B cell (primary cell): ENCODE results near the gene LYPD3. TPM values are rescaled to one million over a fixed set of nuclear protein-coding genes. Genes with fewer than 3 reads are reported as not detected.
A peak's percentile ranks its signal among the peaks of the same experiment; 100 is the strongest.

Experiments
- ATAC-seq: fragments of 200-7000 bp; cut with Tn5 transposase; one replicate; pipeline ENCODE4 v1.10.0; 2021; ENCODE audit warnings: low read depth, mild to moderate bottlenecking, moderate number of reproducible peaks, moderate library complexity
- CTCF ChIA-PET: fragments of 350-600 bp; sonication (Branson Sonifier 250); formaldehyde crosslinking; loops from one replicate; lab custom pipeline; 2021; ENCODE audit warnings: antibody characterized with exemption, inconsistent platforms; lab: Charles Lee
- POLR2A ChIA-PET: fragments of 350-600 bp; sonication (Branson Sonifier 250); formaldehyde crosslinking; loops from one replicate; lab custom pipeline; 2021; ENCODE audit warnings: antibody characterized with exemption; lab: Charles Lee
- DNase-seq: peaks from one replicate; pipeline ENCODE4 v3.0.0; 2013
- H2AFZ ChIP-seq: 2 replicates; pipeline ENCODE4 v1.6.1; 2012; ENCODE audit warnings: mild to moderate bottlenecking, low read depth, low read length; ENCODE audit not compliant: insufficient read depth, poor library complexity, severe bottlenecking
- H3K27ac ChIP-seq, 2 donors: 1 replicate in 1 of 2; 2 replicates in 1 of 2; pipeline ENCODE4 v1.5.1; 2012 to 2013; ENCODE audit warnings: low read length in 2 of 2, mild to moderate bottlenecking in 2 of 2, moderate library complexity in 1 of 2
- H3K27me3 ChIP-seq, 4 experiments: fragments of 200-600 bp in 1 of 4; sonication (generic) in 1 of 4; replicated peaks in 1 of 4; 1 replicate in 2 of 4; 2 replicates in 2 of 4; pipeline versions ENCODE4 v1.6.1 to v1.7.0; 2013 to 2016; ENCODE audit warnings: low read length in 3 of 4, mild to moderate bottlenecking in 2 of 4, mixed read lengths in 1 of 4, moderate library complexity in 1 of 4; ENCODE audit not compliant: insufficient read depth in 4 of 4, control insufficient read depth in 3 of 4; ENCODE audit errors: control extremely low read depth in 1 of 4
- H3K36me3 ChIP-seq, 2 experiments: replicated peaks in 1 of 2; 1 replicate in 1 of 2; 2 replicates in 1 of 2; pipeline versions ENCODE4 v1.6.1 to v1.7.1; 2013; ENCODE audit warnings: low read length in 1 of 2; ENCODE audit not compliant: insufficient read depth in 2 of 2, control insufficient read depth in 1 of 2; ENCODE audit errors: control extremely low read depth in 1 of 2, extremely low read depth in 1 of 2
- H3K4me1 ChIP-seq, 2 donors: fragments of 200-600 bp in 1 of 2; sonication (generic) in 1 of 2; 1 replicate in 1 of 2; 2 replicates in 1 of 2; pipeline versions ENCODE4 v1.5.1 to v1.6.1; 2013 to 2017; ENCODE audit warnings: low read length in 2 of 2; ENCODE audit not compliant: control insufficient read depth in 2 of 2, insufficient read depth in 2 of 2
- H3K4me2 ChIP-seq: replicated peaks from 2 replicates; pipeline ENCODE3; 2012; ENCODE audit warnings: mild to moderate bottlenecking, low read depth, low read length; ENCODE audit not compliant: poor library complexity, severe bottlenecking
- H3K4me3 ChIP-seq, 5 experiments: fragments of 200-600 bp in 1 of 5; sonication (generic) in 1 of 5; 1 replicate in 3 of 5; 2 replicates in 2 of 5; pipeline versions ENCODE4 v1.5.1 to v1.7.0; 2011 to 2016; ENCODE audit warnings: low read length in 4 of 5, mild to moderate bottlenecking in 4 of 5, low read depth in 2 of 5, control low read depth in 1 of 5, moderate library complexity in 1 of 5; ENCODE audit not compliant: insufficient read depth in 1 of 5; ENCODE audit errors: control extremely low read depth in 1 of 5, extremely low read depth in 1 of 5
- H3K79me2 ChIP-seq: fragments of 200-600 bp; sonication (generic); one replicate; pipeline ENCODE4 v1.6.0; 2016; ENCODE audit warnings: low read length; ENCODE audit not compliant: control insufficient read depth, insufficient read depth
- H3K9ac ChIP-seq: fragments of 200-600 bp; sonication (generic); 2 replicates; pipeline ENCODE4 v1.6.1; 2017; ENCODE audit warnings: mild to moderate bottlenecking, low read length, moderate library complexity
- H3K9me3 ChIP-seq, 3 donors: one replicate each; pipeline versions ENCODE4 v1.6.1 to v1.7.1; 2013; ENCODE audit warnings: low read length in 2 of 3; ENCODE audit not compliant: control insufficient read depth in 2 of 3, insufficient read depth in 1 of 3; ENCODE audit errors: control extremely low read depth in 1 of 3
- H4K20me1 ChIP-seq: 2 replicates; pipeline ENCODE4 v1.6.0; 2012; ENCODE audit warnings: mild to moderate bottlenecking, low read length; ENCODE audit not compliant: insufficient read depth, control insufficient read depth, poor library complexity, severe bottlenecking
- H3K27ac Mint-ChIP-seq: one replicate; pipeline ENCODE4 v1.8.0; 2021; ENCODE audit warnings: mixed read lengths
- H3K27me3 Mint-ChIP-seq: one replicate; pipeline ENCODE4 v1.8.0; 2021; ENCODE audit warnings: mixed read lengths
- H3K4me1 Mint-ChIP-seq: one replicate; pipeline ENCODE4 v1.8.0; 2021; ENCODE audit warnings: mixed read lengths
- H3K4me3 Mint-ChIP-seq: one replicate; pipeline ENCODE4 v1.8.0; 2021; ENCODE audit warnings: mixed read lengths
- H3K9me3 Mint-ChIP-seq: one replicate; pipeline ENCODE4 v1.8.0; 2022; ENCODE audit warnings: mixed read lengths; ENCODE audit not compliant: insufficient read depth
- CTCF ChIP-seq: fragments of 200-600 bp; IDR thresholded peaks from one replicate; pipeline ENCODE4 v1.8.0; 2022; ENCODE audit warnings: antibody characterized with exemption, mild to moderate bottlenecking
- EZH2 ChIP-seq: IDR thresholded peaks from 2 replicates; pipeline ENCODE4 v1.6.1; 2012; ENCODE audit warnings: borderline replicate concordance, low read depth, mild to moderate bottlenecking, moderate library complexity, low read length; ENCODE audit not compliant: insufficient read depth, poor library complexity, severe bottlenecking
- WGBS: methylation state at CpG from one replicate; pipeline ENCODE4 v1.1.5; 2013; ENCODE audit warnings: missing lambda C conversion rate; ENCODE audit not compliant: insufficient coverage; 5-methylcytosine and 5-hydroxymethylcytosine counted together
- intact Hi-C: fragments of 100-400 bp; cut with micrococcal nuclease; formaldehyde crosslinking; loops from one replicate; pipeline ENCODE4 v1.10.0; 2022
- polyA plus RNA-seq: library from polyadenylated mRNA; depleted of rRNA; stranded (reverse); fragments of >200 nt; gene quantifications from 2 replicates; pipeline ENCODE4 v1.2.3, GENCODE V29; 2012
- total RNA-seq, 2 donors: library from RNA; stranded (reverse); fragments of 120-200 nt in 1 of 2; gene quantifications; 1 replicate in 1 of 2; 2 replicates in 1 of 2; pipeline versions ENCODE4 v1.2.3 to v1.2.4, GENCODE V29; 2013 to 2022

Gene LYPD3
- total and polyA plus RNA-seq, 2 donors (not counting 1 experiment from before 2014, with no cell fraction given): 0.27 to 2.2 TPM

- Mint-ChIP-seq H3K27me3 (no peaks in the 10 kb centered on the region), H3K27ac (peak overlapping the region; percentile 98), H3K9me3 (no peaks in the 10 kb centered on the region), H3K4me3 (peak overlapping the region; percentile 95), H3K4me1 (peaks cover 23% of the 10 kb centered on the region)
- H3K36me3 ChIP-seq: peaks cover 0 to 12% of the 10 kb centered on the region in 2 experiments
- no peak for DNase-seq
- no peak overlapping the region for H3K4me2 ChIP-seq
- H3K4me3 ChIP-seq: no peak overlapping the region
- no peak overlapping the region for H3K9ac ChIP-seq
- no peaks in the 10 kb centered on the region for H3K9me3 ChIP-seq
- H3K4me1 ChIP-seq: peaks cover 12 to 22% of the 10 kb centered on the region in 2 donors
- CTCF ChIA-PET: interaction anchor here (0.6 to 2.9 kb wide), 6 partner anchors 12 to 660 kb away, joined by 3 to 28 read pairs (median 4); no protein-coding TSS in a partner anchor
- H4K20me1 ChIP-seq: no peaks in the 10 kb centered on the region
- no peak for ATAC-seq
- no peak overlapping the region for H3K27ac ChIP-seq
- intact Hi-C loops: no loop called here
- TF ChIP-seq CTCF (no peak), EZH2 (no peak)
- WGBS: 100% methylated on average over 6 of the region's 23 CpGs
- H2AFZ ChIP-seq: no peak overlapping the region
- H3K27me3 ChIP-seq: no peaks in the 10 kb centered on the region
- no peaks in the 10 kb centered on the region for H3K79me2 ChIP-seq
- POLR2A ChIA-PET: interaction anchor here (1.1 to 1.5 kb wide), 2 partner anchors 25 to 39 kb away, joined by 3 read pairs; partner anchors contain the start of gene ETHE1
Measured at GRCh38 chr19:43502419-43502976, 37.1 kb upstream of the LYPD3 start.

GRCh38 chr19:43501661-43502418, 36.4 kb upstream of the LYPD3 start:
- peaks cover 23% of the 10 kb centered on the region for H3K4me1 Mint-ChIP-seq
- H3K4me3 Mint-ChIP-seq: peak overlapping the region; percentile 45
- Histone ChIP-seq H3K27ac (no peak overlapping the region), H3K27me3 (no peaks in the 10 kb centered on the region), H3K36me3 (peaks cover 0 to 17% of the 10 kb centered on the region in 2 experiments), H3K79me2 (no peaks in the 10 kb centered on the region), H3K4me2 (no peak overlapping the region), H3K4me1 (peaks cover 12 to 22% of the 10 kb centered on the region in 2 donors), H2AFZ (no peak overlapping the region), H3K9me3 (no peaks in the 10 kb centered on the region), H3K9ac (no peak overlapping the region), H3K4me3 (no peak overlapping the region), H4K20me1 (no peaks in the 10 kb centered on the region)
- ATAC-seq (no peak), DNase-seq (no peak)
- no peaks in the 10 kb centered on the region for H3K27me3 Mint-ChIP-seq
- no peaks in the 10 kb centered on the region for H3K9me3 Mint-ChIP-seq
- intact Hi-C loops: no loop called here
- WGBS: 98% methylated on average over 35 of the region's 43 CpGs
- H3K27ac Mint-ChIP-seq: no peak overlapping the region
- CTCF ChIA-PET: interaction anchor here (0.6 to 2.0 kb wide), 5 partner anchors 12 to 661 kb away, joined by 3 to 9 read pairs (median 3); no protein-coding TSS in a partner anchor
- POLR2A ChIA-PET: interaction anchor here (1.1 kb wide), 1 partner anchor 38 kb away, joined by 3 read pairs; no protein-coding TSS in a partner anchor
- TF ChIP-seq EZH2 (no peak), CTCF (no peak)
